IPS-NIHi11 (cell line): Measurements from ENCODE around the gene IL13RA1.
"Not testable (repeated sequence)": the region's sequence is repeated elsewhere in the genome, so short reads cannot be mapped to it uniquely, and the experiment has no call there.

ENCODE experiments used
- DNase-seq: peaks from one replicate; pipeline ENCODE4 v3.0.0; 2012; ENCODE audit warnings: mixed read lengths, low spot score

IL13RA1 gene

GRCh38 chrX:118729042-118729652, 1.7 kb downstream of the IL13RA1 start:
- DNase-seq: no peak

GRCh38 chrX:118730500-118731247, 3.3 kb downstream of the IL13RA1 start:
- DNase-seq: no peak

- DNase-seq: not testable (repeated sequence)
These were observed 5.1 kb downstream of the IL13RA1 start for GRCh38 chrX:118732551-118732950.

- no peak for DNase-seq
These were observed 7.5 kb downstream of the IL13RA1 start for GRCh38 chrX:118734909-118735308.

GRCh38 chrX:118736394-118737010, 9.1 kb downstream of the IL13RA1 start:
- DNase-seq: no peak

- no peak for DNase-seq
These were observed 12.2 kb downstream of the IL13RA1 start for GRCh38 chrX:118739577-118739976.

- no peak for DNase-seq
These were observed 13.0 kb downstream of the IL13RA1 start for GRCh38 chrX:118740276-118740889.

- DNase-seq: no peak
These were observed 14.8 kb downstream of the IL13RA1 start for GRCh38 chrX:118742176-118742575.

GRCh38 chrX:118745570-118745969, 18.2 kb downstream of the IL13RA1 start:
- DNase-seq: no peak

GRCh38 chrX:118751950-118752783, 24.8 kb downstream of the IL13RA1 start:
- no peak for DNase-seq

- no peak for DNase-seq
These were observed 28.2 kb downstream of the IL13RA1 start for GRCh38 chrX:118755633-118756032.

- no peak for DNase-seq
These were observed 28.7 kb downstream of the IL13RA1 start for GRCh38 chrX:118756101-118756500.

- no peak for DNase-seq
These were observed 31.1 kb downstream of the IL13RA1 start for GRCh38 chrX:118758511-118758910.

GRCh38 chrX:118760025-118760424, 32.6 kb downstream of the IL13RA1 start:
- DNase-seq: no peak

GRCh38 chrX:118761939-118762707, 34.7 kb downstream of the IL13RA1 start:
- peak; percentile 7 for DNase-seq

- no peak for DNase-seq
These were observed 36.1 kb downstream of the IL13RA1 start for GRCh38 chrX:118763489-118763888.

- peak; percentile 31 for DNase-seq
These were observed 36.7 kb downstream of the IL13RA1 start for GRCh38 chrX:118764122-118764521.

GRCh38 chrX:118770133-118770760, 42.8 kb downstream of the IL13RA1 start:
- DNase-seq: no peak

- DNase-seq: no peak
These were observed 44.6 kb downstream of the IL13RA1 start for GRCh38 chrX:118772051-118772450.

- DNase-seq: no peak
These were observed 46.4 kb downstream of the IL13RA1 start for GRCh38 chrX:118773782-118774181.

- no peak for DNase-seq
These were observed 52.2 kb downstream of the IL13RA1 start for GRCh38 chrX:118779581-118779980.
